ENCODE results near the gene BCR.

Gene BCR

DNA sequence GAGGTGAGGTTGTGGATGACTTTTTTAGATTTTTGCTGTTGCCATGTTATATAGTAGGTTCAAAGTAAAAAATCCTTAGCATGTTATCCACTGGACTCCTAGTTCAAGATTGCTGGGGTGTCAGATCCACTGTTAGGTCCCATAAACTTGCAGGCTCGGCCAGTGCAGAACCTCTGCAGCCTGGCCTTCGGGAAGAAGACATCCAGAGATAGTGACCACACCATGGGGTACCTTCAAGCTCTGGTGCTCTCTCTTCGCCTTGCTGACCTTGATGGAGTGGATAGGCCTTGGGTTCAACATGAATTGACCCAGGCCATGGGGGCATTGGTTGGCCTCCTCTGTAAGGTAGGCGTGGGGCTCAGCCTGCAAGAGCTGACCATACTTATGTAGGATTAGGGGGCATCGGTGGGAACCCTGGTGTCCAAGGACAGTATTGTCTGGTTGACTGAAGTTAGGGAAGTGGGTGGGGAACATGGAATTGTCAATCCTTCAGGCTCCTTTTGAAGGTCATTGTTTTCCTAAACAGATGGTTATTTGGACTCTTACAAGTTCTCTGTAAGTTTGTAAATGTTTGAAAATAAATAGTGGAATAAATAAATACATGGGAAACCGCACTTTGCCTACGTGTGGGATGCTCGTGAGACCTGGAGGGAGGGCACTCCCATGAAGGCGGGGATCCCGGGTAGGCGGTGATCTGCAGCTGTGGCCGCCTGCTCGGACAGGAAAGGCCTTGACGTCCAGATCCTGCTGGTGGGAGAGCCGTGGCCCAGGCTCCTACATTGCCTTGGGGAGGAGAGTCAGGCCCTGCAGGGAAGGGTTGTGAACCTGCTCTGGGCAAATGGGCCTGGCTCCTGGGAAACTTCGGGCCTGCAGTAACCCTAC is 37.1 kb downstream of the BCR start:
- no peak overlapping the region for H3K4me3 ChIP-seq (ENCODE audit: low read depth, low read length)
- TF ChIP-seq, protein P1, sequence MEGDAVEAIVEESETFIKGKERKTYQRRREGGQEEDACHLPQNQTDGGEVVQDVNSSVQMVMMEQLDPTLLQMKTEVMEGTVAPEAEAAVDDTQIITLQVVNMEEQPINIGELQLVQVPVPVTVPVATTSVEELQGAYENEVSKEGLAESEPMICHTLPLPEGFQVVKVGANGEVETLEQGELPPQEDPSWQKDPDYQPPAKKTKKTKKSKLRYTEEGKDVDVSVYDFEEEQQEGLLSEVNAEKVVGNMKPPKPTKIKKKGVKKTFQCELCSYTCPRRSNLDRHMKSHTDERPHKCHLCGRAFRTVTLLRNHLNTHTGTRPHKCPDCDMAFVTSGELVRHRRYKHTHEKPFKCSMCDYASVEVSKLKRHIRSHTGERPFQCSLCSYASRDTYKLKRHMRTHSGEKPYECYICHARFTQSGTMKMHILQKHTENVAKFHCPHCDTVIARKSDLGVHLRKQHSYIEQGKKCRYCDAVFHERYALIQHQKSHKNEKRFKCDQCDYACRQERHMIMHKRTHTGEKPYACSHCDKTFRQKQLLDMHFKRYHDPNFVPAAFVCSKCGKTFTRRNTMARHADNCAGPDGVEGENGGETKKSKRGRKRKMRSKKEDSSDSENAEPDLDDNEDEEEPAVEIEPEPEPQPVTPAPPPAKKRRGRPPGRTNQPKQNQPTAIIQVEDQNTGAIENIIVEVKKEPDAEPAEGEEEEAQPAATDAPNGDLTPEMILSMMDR (IDR thresholded peaks at IDR 0.05; ENCODE audit: insufficient read depth, low read depth, low read length, missing control alignments): no peak
- no peak for DNase-seq (ENCODE audit: low read depth)

DNA sequence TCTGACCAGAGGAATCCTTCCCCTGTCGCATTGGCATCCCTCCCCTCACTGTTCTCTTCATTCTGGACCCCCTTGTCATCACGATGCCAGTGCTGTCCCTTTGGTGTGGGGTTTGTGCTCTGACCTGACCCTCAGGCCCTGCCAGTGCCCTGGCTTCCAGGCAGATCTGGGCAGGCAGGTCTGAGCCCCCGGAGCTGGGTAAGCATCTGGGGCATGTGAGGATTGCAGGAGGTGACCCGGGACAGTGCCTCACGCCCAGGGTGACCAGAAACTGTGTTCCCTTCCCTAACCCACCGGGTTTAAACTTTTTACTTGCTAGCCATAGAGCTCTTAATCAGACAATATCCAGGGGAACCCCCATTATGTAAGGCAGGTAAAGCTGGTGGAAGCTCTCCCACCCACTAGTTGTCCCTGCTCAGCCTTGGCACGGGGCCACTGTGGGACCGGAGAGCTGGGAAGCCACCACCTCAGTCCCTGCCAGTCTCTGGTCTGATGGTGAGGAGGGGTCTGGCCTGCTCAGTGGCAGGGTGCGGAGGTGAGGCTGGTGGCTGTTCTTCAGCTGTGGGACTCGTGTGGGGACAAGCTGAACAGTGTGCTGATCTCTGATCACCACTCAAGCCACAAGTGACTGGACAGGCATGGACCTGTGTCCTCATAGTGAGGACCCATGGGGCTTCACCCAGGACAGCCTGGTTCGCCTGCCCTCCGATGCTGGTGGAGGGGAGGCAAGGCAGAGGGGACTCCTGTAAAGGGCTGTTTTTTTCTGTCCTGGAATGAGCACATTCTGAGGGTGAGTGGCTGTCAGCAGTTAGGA is 38.0 kb downstream of the BCR start:
- TF ChIP-seq, protein P1 (IDR thresholded peaks at IDR 0.05; ENCODE audit: insufficient read depth, low read depth, low read length, missing control alignments): no peak
- no peak overlapping the region for H3K4me3 ChIP-seq (ENCODE audit: low read depth, low read length)
- DNase-seq (ENCODE audit: low read depth): no peak

GRCh38 chr22:23218867-23219251 is 38.5 kb downstream of the BCR start:
- DNase-seq (ENCODE audit: low read depth): peak; percentile 24
- no peak overlapping the region for H3K4me3 ChIP-seq (ENCODE audit: low read depth, low read length)
- TF ChIP-seq, protein P1 (IDR thresholded peaks at IDR 0.05; ENCODE audit: insufficient read depth, low read depth, low read length, missing control alignments): no peak

DNA sequence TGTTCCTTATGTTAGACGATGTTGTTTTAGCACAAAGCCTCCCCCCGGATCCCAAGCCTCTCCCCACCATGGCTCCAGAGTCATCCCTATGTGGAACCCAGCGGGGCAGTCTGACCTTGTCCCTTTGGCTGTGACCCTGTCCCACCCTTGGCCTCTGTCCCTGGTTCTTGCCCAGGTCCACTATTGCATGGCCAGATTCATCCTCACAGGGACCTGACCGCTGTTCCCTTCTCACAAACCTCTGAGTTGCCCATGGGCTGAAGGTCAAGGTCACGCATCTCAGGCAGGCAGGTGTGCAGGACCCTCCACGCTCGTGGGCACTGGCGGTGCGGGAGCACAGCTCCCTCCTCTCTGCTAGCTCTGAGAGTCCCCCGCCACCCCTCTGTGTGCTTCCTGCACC is 39.0 kb downstream of the BCR start:
- no peak for DNase-seq (ENCODE audit: low read depth)
- TF ChIP-seq, protein P1 (IDR thresholded peaks at IDR 0.05; ENCODE audit: insufficient read depth, low read depth, low read length, missing control alignments): no peak
- H3K4me3 ChIP-seq (ENCODE audit: low read depth, low read length): no peak overlapping the region; the same call in 1 of the 2 replicates

GRCh38 chr22:23219822-23220484 is 39.6 kb downstream of the BCR start:
- TF ChIP-seq, protein P1 (IDR thresholded peaks at IDR 0.05; ENCODE audit: insufficient read depth, low read depth, low read length, missing control alignments): no peak
- peak; percentile 78 for DNase-seq (ENCODE audit: low read depth)
- no peak overlapping the region; the same call in 1 of the 2 replicates for H3K4me3 ChIP-seq (ENCODE audit: low read depth, low read length)

GRCh38 chr22:23220485-23221350 is 40.4 kb downstream of the BCR start:
- DNase-seq (ENCODE audit: low read depth): peak; percentile 67
- TF ChIP-seq, protein P1 (IDR thresholded peaks at IDR 0.05; ENCODE audit: insufficient read depth, low read depth, low read length, missing control alignments): no peak

More at GRCh38 chr22:23220485-23221350, 40.4 kb downstream of the BCR start:
- no peak overlapping the region for H3K4me3 ChIP-seq (ENCODE audit: low read depth, low read length)

All from GM12865 (cell line).